HG02678 (cell line): ENCODE data around the gene GTF2H1.
"Not testable (repeated sequence)": the region's sequence is repeated elsewhere in the genome, so short reads cannot be mapped to it uniquely, and the experiment has no call there.

Experiments used
- ATAC-seq: cut with Tn5 transposase; IDR thresholded peaks from one replicate; pipeline ENCODE4 v1.9.1; 2021; ENCODE audit warnings: mild to moderate bottlenecking, moderate library complexity; ENCODE audit not compliant: unreplicated experiment

GTF2H1 gene

DNA sequence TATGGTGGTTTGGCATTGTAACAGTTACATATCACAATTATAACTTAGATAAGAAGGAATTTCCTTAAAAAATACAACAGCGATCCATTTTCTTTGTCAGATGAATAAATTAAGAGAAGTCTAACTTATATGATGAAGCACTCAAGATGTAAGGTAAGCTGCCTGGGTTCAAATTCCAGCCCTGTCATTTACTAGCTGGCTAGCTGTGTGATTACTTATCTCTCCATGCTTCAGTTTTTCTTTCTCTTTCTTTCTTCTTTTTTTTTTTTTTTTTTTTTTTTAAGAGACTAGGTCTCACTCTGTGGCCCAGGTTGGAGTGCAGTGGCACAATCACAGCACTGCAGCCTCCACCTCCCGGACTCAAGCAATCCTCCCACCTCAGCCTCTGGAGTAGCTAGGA lies 49.8 kb downstream of the GTF2H1 start:
- no peak for ATAC-seq

DNA sequence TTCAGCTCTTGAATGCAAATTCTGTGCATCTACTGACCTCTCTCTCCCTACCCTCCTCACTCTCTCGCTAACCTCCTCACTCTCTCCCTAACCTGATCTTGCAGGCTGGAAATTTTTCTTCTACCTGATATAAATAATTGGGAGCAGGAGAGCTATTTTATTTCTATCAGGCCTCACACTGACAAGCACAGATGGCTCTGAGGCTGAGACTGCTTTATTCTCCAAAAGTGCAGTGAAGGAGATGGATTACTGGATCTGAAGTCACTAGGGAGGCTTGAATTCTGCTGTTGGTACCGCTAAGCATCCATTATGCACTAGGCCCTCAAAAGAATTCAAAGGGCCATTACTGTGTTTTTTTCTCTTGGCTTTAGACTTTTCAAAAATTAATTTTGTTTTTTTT lies 52.6 kb downstream of the GTF2H1 start:
- ATAC-seq = no peak

DNA sequence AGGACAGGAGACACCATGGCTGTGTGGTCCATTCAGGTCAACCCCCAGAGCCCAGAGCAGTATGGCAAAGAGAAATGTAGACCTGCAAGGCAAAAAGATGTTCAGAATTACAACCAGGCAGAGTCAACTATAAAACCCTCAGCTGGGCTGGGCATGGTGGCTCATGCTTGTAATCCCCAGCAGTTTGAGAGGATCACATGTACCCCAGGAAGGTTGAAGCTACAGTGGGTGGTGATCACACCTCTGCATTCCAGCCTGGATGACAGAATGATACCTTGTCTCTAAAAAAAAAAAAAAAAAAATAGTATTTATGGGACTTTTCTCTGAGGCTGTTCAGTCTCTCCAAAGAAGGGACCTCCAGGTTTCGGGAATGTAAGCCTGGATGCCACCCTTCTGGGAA lies 53.6 kb downstream of the GTF2H1 start:
- ATAC-seq = no peak

DNA sequence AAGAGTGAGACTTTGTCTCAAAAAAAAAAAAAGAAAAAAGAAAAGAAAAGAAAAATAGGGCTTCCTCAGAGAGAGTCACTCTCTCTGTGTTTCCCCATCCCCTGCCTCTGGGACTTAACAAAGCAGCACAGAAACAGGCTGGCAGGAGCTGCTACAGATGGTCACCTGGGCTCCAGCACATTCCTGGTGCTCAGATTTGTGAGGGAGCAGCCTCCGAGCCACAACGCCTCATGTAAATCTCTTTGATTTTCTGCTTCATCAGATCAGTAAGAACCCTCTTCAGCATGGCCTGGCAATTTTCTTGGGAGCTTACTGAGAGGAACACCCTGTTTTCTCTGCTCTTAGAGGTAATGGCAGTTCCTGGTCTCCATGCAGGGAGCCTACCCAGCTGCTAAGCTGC lies 56.8 kb downstream of the GTF2H1 start:
- ATAC-seq = no peak

DNA sequence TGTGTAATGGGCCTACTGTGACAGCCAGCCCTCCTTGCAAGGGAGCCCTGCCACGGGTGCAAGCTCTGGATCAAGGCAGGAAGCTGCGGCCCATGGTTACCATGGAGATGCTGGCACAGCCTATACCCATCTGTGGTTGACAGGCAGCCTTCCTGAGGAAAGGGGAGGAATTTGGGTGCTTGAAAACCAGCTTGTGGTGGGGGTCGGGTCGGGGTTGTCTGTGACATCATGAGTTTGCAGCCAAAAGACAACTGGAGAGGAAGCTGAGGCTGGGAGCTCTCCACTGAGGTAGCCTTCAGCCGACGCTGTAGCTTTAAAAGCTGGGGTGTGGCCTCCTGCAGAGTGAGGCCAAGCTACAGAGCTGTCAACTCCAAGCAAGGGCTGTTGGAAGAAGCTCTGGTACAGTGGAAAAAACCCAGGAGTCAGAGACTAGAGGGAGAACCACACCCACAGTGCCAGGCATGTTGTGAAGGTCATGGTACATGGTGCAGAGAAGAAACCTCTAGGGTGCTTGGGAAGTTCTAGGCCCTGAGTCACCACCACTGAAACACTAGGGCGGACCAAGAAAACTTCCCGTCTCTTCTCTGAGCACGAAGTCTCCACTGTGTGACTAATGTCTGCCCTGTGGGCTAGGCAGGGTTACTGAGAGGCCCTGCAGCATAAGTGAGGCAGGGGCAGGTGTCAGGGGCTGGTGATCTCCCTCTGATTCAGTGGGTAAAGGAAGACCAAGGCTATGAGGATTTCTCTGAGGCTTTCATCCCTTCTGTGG lies 61.2 kb downstream of the GTF2H1 start:
- peak; percentile 78 for ATAC-seq

- ATAC-seq = peak; percentile 41
Observed at GRCh38 chr11:18384157-18384641, 61.8 kb downstream of the GTF2H1 start.

- ATAC-seq = no peak
Observed at GRCh38 chr11:18390088-18390487, 67.7 kb downstream of the GTF2H1 start.

GRCh38 chr11:18392434-18393321 lies 70.3 kb downstream of the GTF2H1 start:
- ATAC-seq = no peak

DNA sequence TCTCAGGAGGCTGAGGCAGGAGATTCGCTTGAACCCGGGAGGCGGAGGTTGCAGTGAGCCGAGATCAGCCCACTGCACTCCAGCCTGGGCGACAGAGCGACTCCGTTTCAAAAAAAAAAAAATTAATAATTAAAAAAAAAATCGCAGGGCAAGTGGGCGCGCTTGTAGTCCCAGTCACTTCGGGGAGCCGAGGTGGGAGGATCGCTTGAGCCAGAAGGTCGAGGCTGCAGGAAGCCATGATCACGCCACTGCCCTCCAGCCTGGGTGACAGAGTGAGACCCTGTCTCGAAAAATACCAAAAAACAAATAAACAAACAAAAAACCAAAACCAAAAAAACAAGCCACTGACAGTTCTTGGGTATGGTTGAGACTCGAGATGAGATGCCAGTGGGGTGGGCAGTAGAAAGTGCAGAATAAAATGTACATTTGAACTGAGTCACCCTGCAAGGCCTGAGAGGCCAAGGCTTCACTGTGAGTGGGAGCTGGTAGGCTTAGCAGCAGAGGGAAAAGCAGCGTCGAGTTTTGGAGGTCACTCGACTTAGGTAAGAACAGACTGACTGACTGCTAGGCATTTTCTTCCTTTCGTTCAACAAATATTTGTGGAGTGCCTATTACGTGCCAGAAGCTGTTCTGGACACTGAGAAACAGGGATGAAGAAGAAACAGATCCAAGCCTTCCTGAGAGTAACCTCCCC lies 71.4 kb downstream of the GTF2H1 start:
- no peak for ATAC-seq

GRCh38 chr11:18394275-18394927 lies 72.0 kb downstream of the GTF2H1 start, which contains the start of gene LDHA:
Gene LDHA (plus strand): TSS chr11:18394563. CDS start chr11:18396843, 2,280 bp downstream.
- peak; percentile 65 for ATAC-seq

DNA sequence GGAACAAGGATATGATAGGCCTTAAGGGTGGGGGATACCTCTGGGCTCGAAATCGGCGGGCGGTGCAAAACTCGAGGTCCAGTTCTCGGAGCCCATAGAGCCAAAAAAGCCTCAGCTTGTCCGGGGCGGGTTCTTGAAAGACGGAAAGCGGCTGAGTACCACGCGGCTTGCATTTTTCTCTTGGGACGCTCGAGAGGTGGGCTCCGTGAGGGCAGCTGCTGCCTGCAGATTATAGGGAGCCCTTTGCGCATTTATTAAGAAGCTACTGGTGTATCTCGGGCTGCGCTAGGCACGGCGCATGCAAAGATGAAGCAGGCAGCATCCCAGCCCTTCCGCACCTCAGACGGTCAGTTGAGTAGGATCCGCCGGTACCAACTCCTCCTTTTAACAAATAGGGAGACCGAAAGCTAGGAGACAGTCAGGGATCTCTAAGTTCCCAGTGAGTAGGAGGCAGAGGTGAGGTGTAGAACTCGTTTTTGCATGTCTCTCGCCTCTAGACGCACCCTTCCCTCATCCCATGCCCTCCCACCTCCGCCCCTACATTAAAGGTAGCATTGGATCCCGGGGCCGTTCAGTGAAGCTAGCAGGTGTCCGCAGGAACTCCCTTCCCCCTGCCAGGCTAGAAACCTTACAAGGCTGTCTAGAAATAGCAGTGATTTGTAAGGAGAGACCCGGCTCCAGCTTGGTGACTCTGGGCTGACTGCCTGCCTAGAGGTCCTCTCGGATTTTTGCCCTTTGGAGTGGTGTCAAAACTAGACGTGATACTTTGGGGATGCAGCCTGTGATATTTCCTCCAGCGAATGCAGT lies 72.8 kb downstream of the GTF2H1 start:
- no peak for ATAC-seq

- ATAC-seq = peak; percentile 64
Observed at GRCh38 chr11:18395735-18396504, 73.6 kb downstream of the GTF2H1 start.

DNA sequence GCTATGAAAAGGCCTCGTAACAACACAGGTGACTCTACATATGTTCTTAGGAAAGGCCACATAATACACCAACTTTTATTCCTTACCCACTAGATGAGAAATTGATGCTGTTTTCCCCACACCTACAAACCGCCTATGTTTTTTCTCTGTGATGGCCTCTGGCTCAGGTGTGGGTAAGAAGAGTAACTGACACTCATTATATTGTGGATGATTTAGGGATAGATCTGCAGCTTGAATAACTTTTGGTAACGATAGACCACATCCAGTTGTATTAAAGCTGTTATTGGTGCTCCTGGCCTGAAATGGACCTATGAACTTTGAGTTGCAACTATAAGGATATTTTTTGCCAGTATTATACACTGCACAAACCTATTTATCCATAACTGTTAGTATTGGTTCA lies 75.6 kb downstream of the GTF2H1 start:
- ATAC-seq = no peak

DNA sequence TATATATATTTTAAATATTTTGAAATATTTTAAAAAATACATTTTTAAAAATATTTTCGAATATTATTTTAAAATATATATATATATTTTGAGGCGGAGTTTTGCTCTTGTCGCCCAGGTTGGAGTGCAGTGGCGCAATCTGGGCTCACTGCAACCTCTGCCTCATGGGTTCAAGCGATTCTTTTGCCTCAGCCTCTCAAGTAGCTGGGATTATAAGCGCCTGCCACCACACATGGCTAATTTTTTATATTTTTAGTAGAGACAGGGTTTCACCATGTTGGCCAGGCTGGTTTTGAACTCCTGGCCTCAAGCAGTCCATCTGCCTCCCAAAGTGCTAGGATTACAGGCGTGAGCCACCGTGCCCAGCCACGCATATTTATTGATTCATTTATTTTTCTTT lies 78.7 kb downstream of the GTF2H1 start:
- ATAC-seq = not testable (repeated sequence)

- ATAC-seq = no peak
Observed at GRCh38 chr11:18404062-18404461, 81.7 kb downstream of the GTF2H1 start.

GRCh38 chr11:18407400-18407799 lies 85.0 kb downstream of the GTF2H1 start:
- not testable (repeated sequence) for ATAC-seq

- no peak for ATAC-seq
Observed at GRCh38 chr11:18408558-18409291, 86.4 kb downstream of the GTF2H1 start.

- no peak for ATAC-seq
Observed at GRCh38 chr11:18416459-18416858, 94.1 kb downstream of the GTF2H1 start.
